Hematopoietic multipotent progenitor cell treated with erythropoietin and hydrocortisone succinate and interleukin-3 and kit ligand, for 17 days (in vitro differentiated cells): ENCODE data around the gene HOXD3.

ENCODE experiments used
- DNase-seq: peaks from one replicate; pipeline ENCODE4 v3.0.0-alpha.2; 2015; ENCODE audit warnings: low spot score

Gene HOXD3

GRCh38 chr2:176177580-176178037 lies 20.5 kb downstream of the HOXD3 start:
- DNase-seq: no peak

GRCh38 chr2:176178038-176178756 lies 21.1 kb downstream of the HOXD3 start:
- DNase-seq: no peak

DNA sequence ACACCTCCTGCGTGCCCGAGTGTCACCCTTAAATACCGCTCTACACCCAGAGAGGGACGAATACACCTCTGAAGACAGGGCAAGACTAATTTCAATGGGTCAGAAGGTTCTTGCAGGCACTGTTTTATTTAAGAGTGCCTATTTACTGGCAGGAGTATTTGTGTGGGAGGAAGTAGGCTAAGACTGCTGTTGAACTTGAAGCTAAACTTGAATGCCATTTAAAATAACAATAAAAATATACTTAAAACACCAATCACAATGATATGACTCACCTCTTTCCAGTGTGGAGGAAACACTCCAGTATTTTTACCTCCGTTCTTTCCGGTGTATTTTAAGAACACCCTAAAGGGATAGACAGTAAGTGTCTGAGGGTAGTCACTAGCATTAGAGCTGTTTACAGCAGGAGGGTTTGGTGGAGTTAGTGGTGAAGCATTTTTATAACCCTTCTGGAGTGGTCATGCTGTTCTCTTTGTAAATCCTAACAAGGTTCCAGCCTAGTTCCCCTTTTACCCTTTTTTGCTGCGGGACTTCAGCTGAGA lies 21.7 kb downstream of the HOXD3 start:
- no peak for DNase-seq

- no peak for DNase-seq
These were observed 24.4 kb downstream of the HOXD3 start for GRCh38 chr2:176181551-176181950.

DNA sequence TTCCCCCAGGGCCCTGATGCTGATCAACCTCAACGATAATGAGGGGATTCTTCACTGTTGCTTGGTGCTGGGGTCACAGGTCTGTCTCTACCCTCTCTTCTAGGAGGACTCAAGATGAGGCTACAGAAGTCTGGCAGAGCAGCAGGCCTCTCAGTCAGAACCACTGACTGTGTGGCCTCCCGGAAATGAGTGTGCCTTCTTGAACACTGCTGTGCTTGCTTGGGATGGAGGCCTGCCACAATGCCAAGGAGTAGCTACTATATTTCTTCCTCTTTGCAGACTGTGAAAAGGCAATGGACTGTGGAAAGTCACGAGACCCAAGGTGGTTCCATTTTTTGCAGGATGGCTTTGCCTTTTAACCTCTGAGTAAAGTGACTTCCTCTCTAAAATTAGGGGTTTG lies 25.6 kb downstream of the HOXD3 start:
- DNase-seq: no peak

DNA sequence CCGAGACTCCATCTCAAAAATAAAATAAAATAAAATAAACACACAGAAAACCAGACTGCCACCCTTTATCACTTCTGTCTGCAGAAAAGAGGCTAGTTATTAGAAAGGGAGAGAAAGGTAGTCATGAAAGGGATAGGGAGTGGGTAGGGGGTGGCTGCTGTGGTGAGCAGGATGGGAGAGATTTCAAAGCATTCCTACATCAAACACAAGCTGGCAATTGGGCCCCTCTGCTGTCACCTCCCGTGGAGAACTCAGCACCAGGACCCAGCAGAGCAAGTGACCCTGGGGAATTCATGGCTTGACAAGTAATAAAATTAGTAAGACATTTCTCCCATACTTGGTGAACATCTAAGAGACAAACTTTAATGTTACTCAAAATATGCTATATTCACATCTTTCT lies 27.6 kb downstream of the HOXD3 start:
- DNase-seq: no peak

DNA sequence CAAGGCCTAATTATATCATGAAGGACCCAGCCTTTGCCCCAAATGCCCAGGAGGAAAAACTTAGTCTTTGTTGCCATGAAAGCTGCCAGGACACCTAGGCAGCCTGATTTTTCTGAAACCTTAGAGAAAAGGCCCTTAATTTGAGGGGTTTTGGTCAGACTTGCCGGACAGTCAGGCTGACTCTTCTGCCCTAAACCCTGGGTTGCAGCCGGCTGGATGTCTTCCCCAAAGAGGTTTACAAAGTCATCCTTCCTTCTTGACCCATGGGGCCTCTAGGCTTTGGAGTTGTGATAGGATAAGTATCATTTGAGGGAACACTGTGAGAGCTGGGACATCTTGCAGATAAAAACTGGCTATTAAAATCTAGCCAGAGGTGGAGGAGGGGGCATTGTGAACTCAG lies 28.9 kb downstream of the HOXD3 start:
- DNase-seq: no peak

GRCh38 chr2:176187200-176187898 lies 30.2 kb downstream of the HOXD3 start:
- no peak for DNase-seq

GRCh38 chr2:176187899-176188773 lies 31.0 kb downstream of the HOXD3 start, which contains the start of gene HOXD1:
Gene HOXD1 (plus strand): TSS chr2:176188668. CDS start chr2:176188802, 134 bp downstream.
- DNase-seq: no peak

DNA sequence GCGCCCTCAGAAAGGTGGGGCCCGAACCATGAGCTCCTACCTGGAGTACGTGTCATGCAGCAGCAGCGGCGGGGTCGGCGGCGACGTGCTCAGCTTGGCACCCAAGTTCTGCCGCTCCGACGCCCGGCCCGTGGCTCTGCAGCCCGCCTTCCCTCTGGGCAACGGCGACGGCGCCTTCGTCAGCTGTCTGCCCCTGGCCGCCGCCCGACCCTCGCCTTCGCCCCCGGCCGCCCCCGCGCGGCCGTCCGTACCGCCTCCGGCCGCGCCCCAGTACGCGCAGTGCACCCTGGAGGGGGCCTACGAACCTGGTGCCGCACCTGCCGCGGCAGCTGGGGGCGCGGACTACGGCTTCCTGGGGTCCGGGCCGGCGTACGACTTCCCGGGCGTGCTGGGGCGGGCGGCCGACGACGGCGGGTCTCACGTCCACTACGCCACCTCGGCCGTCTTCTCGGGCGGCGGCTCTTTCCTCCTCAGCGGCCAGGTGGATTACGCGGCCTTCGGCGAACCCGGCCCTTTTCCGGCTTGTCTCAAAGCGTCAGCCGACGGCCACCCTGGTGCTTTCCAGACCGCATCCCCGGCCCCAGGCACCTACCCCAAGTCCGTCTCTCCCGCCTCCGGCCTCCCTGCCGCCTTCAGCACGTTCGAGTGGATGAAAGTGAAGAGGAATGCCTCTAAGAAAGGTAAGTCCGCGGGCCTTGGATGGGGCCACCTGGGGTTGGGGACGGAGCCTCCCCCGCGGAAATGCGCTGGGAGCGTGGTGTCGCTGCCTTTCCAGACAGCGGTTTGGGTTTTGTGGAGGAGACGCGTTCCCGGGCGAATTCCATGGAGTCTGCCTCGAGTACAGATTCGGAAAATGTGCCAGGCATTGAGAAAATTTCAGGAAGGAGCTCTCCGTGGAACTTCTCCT lies 31.9 kb downstream of the HOXD3 start:
- no peak for DNase-seq

DNA sequence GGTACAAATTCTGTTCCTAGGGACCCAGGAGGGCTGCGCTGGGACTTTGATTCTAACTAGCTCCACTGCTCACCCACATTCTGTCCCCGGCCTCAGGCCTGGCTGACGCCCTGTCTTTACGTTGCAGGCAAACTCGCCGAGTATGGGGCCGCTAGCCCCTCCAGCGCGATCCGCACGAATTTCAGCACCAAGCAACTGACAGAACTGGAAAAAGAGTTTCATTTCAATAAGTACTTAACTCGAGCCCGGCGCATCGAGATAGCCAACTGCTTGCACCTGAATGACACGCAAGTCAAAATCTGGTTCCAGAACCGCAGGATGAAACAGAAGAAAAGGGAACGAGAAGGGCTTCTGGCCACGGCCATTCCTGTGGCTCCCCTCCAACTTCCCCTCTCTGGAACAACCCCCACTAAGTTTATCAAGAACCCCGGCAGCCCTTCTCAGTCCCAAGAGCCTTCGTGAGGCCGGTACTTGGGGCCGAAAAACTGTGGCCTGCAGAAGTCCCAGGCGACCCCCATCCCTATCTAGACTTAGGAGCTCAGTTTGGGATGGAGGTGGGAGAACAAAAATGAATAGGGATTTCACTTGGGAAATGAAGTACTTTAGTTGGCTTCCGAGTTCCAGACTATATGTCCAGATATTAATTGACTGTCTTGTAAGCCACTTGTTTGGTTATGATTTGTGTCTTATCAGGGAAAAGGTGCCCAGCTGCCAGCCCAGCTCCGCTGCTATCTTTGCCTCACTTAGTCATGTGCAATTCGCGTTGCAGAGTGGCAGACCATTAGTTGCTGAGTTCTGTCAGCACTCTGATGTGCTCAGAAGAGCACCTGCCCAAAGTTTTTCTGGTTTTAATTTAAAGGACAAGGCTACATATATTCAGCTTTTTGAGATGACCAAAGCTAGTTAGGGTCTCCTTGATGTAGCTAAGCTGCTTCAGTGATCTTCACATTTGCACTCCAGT lies 32.9 kb downstream of the HOXD3 start:
- no peak for DNase-seq

DNA sequence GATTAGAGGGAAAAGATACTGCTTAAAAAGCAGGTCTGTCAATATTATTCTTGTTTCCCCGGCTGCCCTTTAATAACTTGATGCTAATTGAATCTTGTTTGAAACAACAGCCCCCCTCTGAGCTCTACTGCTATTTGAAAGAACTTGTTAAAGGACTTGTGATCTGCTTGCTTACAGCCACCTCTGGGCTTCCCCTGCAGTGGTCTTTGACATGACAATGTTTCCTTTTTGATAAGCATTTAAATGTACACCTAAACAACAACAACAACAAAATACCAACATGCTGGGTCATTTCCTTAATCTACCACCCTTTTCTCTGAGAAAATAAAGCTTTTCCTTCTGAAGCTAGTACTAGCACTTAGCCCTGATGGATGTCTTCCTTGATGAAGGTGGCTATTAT lies 35.2 kb downstream of the HOXD3 start:
- no peak for DNase-seq

DNA sequence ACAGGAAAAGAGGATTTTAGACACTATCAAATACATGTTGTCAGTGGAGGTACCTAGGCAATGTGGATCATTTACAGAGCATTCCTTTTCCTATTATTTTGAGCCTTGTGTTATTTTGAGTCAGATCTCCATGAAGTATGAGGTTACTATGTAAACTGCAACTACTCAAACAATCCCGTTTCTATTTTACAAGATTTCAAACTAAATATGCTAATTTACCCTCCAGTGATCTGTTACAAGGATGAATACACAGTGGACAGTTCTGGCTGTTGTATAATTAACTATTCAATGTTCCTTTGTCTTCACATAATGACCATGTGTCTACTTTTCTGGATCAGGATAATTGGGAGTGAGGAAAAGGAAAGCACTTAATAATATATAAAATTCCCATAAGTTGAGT lies 35.9 kb downstream of the HOXD3 start:
- DNase-seq: no peak

DNA sequence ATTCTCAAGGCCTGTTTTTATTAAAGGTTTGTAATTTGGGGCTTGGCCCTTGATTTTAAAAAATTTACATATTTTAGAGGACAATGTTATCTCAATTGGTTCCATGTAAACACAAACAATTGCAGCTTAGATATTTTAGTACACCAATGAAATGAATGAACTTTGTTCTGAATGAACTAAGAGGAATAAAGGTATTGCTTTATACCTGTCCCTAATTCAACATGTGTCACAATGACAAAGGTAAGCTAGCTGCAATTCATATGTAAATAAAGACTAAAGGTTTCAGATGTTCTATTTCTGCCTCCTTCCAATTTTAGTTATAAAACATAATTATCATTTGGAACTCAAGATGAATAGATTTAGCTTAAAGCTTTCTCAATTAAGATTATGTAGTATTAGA lies 42.8 kb downstream of the HOXD3 start:
- DNase-seq: no peak

GRCh38 chr2:176200971-176201370 lies 43.9 kb downstream of the HOXD3 start:
- DNase-seq: no peak

- no peak for DNase-seq
These were observed 45.4 kb downstream of the HOXD3 start for GRCh38 chr2:176202491-176202890.

GRCh38 chr2:176205126-176205525 lies 48.0 kb downstream of the HOXD3 start:
- no peak for DNase-seq

DNA sequence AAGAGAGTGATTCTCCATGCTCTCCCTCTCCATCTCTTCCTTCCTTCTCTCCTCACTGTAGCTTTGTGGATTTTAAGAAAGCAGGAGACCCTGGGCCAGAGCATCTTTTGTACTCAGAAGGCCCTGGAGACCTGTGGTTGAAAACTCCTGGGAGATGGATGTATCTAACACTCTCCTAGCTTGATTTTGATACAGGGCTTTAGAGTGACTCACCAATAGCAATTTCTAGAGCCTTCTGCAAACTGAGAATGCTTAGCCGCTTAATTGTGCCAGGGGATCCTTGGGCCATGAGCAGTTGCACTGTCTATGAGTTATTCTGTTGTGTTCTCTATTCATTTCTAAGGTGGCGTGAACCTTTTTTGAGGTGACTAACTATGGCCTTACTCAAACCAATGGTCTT lies 49.0 kb downstream of the HOXD3 start:
- no peak for DNase-seq

DNA sequence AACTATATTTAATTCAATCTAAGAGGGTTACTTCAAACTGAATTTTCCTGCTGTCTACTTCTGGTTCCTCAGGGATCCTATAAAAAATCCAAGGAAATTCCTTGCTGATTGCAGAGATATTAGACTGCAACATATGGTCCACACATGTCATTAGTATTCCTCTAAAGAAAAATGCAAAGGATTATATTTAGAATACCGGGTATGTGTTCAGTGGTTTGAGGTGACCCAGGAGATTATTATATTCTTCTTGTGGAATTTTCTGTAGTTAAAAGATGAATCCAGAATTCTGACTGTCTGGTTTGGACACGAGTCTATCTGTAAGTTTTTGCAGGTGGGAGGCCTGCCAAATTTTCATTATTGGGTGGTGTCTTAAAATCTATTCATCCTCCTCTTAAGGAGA lies 49.6 kb downstream of the HOXD3 start:
- DNase-seq: no peak

- DNase-seq: no peak
These were observed 54.0 kb downstream of the HOXD3 start for GRCh38 chr2:176211110-176211509.
